ENCODE measurements around the gene ITGB2.

The ITGB2 gene

DNA sequence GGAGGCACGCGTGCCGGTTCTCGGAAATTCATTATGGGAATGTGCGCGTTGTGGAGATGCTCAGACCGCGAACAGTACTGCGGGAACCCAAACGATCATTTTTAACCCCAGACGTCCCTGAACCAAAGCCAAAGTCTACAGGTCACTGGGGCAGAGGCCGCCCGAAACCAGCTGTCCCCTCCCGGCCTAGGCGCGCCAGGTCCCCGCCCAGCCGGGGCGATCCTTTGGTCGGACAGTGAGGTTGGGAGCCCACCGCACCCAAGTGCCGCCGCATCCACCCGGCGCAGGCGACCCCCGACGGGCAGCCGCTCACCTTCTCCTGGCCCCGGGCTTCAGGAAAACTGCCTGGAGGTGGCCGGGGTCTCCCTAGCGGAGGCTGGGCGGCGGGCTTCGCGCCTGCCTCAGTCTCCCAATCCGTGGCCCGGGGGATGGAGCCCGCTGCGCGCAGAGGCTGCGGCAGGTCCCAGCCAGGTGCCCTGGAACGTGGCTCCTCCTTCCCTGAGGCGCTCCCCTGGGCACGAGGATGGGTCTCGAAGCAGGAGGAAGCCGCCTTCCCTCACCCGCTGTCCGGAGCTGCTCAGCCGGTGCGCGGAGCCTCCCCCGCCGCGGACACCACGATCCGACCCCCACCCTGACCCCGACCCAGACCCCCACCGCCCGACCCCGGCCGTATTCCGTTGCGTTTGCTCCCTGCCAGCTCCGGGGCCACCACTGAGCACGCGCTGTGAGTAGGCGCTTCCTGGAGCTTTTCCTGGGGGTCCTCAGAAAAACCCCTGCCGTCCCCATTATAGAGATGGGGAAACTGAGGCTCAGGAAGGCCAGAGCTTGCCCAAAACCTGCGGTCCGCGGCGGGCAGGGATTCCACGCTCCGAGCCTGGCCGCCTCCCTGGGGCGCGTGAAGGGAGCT is 11.1 kb upstream of the ITGB2 start:
- H4K20me1 ChIP-seq (ENCODE audit: insufficient read depth, low read length): no peaks in the 10 kb centered on the region
- no peak overlapping the region for H2AFZ ChIP-seq (ENCODE audit: low read length)
- no peaks in the 10 kb centered on the region for H3F3A ChIP-seq (ENCODE audit: insufficient read depth, low read length)
- no peaks in the 10 kb centered on the region for H3K9me3 ChIP-seq (ENCODE audit: low read length)
- no peak overlapping the region; the same call in 1 of the 2 replicates for H3K4me2 ChIP-seq (ENCODE audit: low read length)
- no peak overlapping the region for H3K27ac ChIP-seq (ENCODE audit: low read depth, low read length, poor library complexity, severe bottlenecking)
- peaks cover 9% of the 10 kb centered on the region; the same call in 1 of the 2 replicates for H3K27me3 ChIP-seq (ENCODE audit: insufficient read depth, low read length)
- TF ChIP-seq, protein P1, sequence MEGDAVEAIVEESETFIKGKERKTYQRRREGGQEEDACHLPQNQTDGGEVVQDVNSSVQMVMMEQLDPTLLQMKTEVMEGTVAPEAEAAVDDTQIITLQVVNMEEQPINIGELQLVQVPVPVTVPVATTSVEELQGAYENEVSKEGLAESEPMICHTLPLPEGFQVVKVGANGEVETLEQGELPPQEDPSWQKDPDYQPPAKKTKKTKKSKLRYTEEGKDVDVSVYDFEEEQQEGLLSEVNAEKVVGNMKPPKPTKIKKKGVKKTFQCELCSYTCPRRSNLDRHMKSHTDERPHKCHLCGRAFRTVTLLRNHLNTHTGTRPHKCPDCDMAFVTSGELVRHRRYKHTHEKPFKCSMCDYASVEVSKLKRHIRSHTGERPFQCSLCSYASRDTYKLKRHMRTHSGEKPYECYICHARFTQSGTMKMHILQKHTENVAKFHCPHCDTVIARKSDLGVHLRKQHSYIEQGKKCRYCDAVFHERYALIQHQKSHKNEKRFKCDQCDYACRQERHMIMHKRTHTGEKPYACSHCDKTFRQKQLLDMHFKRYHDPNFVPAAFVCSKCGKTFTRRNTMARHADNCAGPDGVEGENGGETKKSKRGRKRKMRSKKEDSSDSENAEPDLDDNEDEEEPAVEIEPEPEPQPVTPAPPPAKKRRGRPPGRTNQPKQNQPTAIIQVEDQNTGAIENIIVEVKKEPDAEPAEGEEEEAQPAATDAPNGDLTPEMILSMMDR (IDR thresholded peaks at IDR 0.05; ENCODE audit: low read length): no peak
- no peak for TF ChIP-seq EZH2 (IDR thresholded peaks at IDR 0.05; ENCODE audit: borderline replicate concordance, low read length)
- H3K79me2 ChIP-seq (ENCODE audit: insufficient read depth, low read length): no peaks in the 10 kb centered on the region
- no peaks in the 10 kb centered on the region for H3K9me2 ChIP-seq (ENCODE audit: low read depth, low read length)
- no peak overlapping the region for H3K4me3 ChIP-seq (ENCODE audit: low read depth, low read length, poor library complexity, severe bottlenecking)
- no peak overlapping the region for H3K9ac ChIP-seq (ENCODE audit: low read length)
- no peaks in the 10 kb centered on the region for H3K36me3 ChIP-seq (ENCODE audit: insufficient read depth, low read length)
- peaks cover 7% of the 10 kb centered on the region for H3K4me1 ChIP-seq (ENCODE audit: insufficient read depth, low read length, severe bottlenecking)

DNA sequence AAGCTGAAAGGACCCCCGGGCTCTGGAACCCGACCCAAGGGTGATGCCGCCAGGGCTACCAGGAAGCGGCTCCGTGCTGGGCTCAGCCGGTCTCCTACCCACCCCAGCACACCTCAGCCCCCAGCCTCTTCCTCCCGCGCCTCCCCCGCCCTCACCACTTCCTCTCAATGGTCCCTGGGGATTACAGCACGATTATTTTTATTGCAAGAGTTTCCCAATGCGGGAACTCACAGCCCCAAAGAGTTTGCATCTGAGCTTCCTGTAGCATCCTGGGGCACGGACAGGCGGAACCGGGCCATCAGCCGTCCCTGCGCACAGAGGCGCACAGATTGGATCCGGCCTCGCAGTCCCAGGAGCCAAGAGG is 10.4 kb upstream of the ITGB2 start:
- Histone ChIP-seq H3K9me3 (ENCODE audit: low read length) (no peaks in the 10 kb centered on the region), H3F3A (ENCODE audit: insufficient read depth, low read length) (no peaks in the 10 kb centered on the region), H3K4me2 (ENCODE audit: low read length) (no peak overlapping the region; the same call in 1 of the 2 replicates), H3K36me3 (ENCODE audit: insufficient read depth, low read length) (no peaks in the 10 kb centered on the region), H3K9ac (ENCODE audit: low read length) (no peak overlapping the region), H2AFZ (ENCODE audit: low read length) (no peak overlapping the region), H3K4me1 (ENCODE audit: insufficient read depth, low read length, severe bottlenecking) (peaks cover 7% of the 10 kb centered on the region), H4K20me1 (ENCODE audit: insufficient read depth, low read length) (no peaks in the 10 kb centered on the region), H3K27ac (ENCODE audit: low read depth, low read length, poor library complexity, severe bottlenecking) (no peak overlapping the region), H3K4me3 (ENCODE audit: low read depth, low read length, poor library complexity, severe bottlenecking) (no peak overlapping the region), H3K79me2 (ENCODE audit: insufficient read depth, low read length) (no peaks in the 10 kb centered on the region), H3K27me3 (ENCODE audit: insufficient read depth, low read length) (peaks cover 9% of the 10 kb centered on the region; the same call in 1 of the 2 replicates), H3K9me2 (ENCODE audit: low read depth, low read length) (no peaks in the 10 kb centered on the region)
- TF ChIP-seq, protein P1 (IDR thresholded peaks at IDR 0.05; ENCODE audit: low read length): no peak
- TF ChIP-seq EZH2 (IDR thresholded peaks at IDR 0.05; ENCODE audit: borderline replicate concordance, low read length): no peak

DNA sequence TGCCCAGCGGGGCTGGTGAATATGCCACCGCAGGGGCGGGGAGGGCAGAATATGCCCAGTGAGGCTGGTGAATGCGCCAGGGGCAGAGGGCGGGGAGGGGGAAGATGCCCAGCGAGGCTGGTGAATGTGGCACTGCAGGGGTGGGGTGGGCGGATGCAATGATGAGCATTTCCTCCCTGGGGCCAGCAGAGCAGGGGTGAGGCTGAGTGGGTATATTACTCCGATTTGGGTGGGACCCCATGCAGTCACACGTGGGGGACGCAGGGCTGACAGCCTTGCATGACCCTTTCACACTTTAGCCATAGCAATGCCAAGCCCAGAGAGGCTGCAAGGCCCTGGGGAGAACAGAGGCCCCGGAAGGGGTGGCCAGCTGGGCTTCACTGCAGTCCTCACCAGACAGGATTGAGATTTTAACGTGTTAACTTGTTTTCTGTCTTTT is 9.9 kb upstream of the ITGB2 start:
- Histone ChIP-seq H3K27ac (ENCODE audit: low read depth, low read length, poor library complexity, severe bottlenecking) (no peak overlapping the region), H3K9ac (ENCODE audit: low read length) (no peak overlapping the region), H3K36me3 (ENCODE audit: insufficient read depth, low read length) (no peaks in the 10 kb centered on the region), H3K4me3 (ENCODE audit: low read depth, low read length, poor library complexity, severe bottlenecking) (no peak overlapping the region), H3K4me2 (ENCODE audit: low read length) (no peak overlapping the region), H3K4me1 (ENCODE audit: insufficient read depth, low read length, severe bottlenecking) (peaks cover 7% of the 10 kb centered on the region), H4K20me1 (ENCODE audit: insufficient read depth, low read length) (no peaks in the 10 kb centered on the region), H3F3A (ENCODE audit: insufficient read depth, low read length) (no peaks in the 10 kb centered on the region), H3K9me2 (ENCODE audit: low read depth, low read length) (no peaks in the 10 kb centered on the region), H3K9me3 (ENCODE audit: low read length) (no peaks in the 10 kb centered on the region), H3K27me3 (ENCODE audit: insufficient read depth, low read length) (peaks cover 9% of the 10 kb centered on the region; the same call in 1 of the 2 replicates), H2AFZ (ENCODE audit: low read length) (no peak overlapping the region), H3K79me2 (ENCODE audit: insufficient read depth, low read length) (no peaks in the 10 kb centered on the region)
- TF ChIP-seq, protein P1 (IDR thresholded peaks at IDR 0.05; ENCODE audit: low read length): no peak
- no peak for TF ChIP-seq EZH2 (IDR thresholded peaks at IDR 0.05; ENCODE audit: borderline replicate concordance, low read length)

All from OCI-LY1 (cell line).